OCI-LY1 (cell line): Measurements from ENCODE around the gene TMEM266.

Experiments
- EZH2 ChIP-seq: fragments of 200-600 bp; sonication (generic), shearing (Covaris generic); IDR thresholded peaks from 2 replicates; pipeline ENCODE4 v1.8.0; 2017; ENCODE audit warnings: borderline replicate concordance, mixed run types, mild to moderate bottlenecking, antibody characterized with exemption, low read length, moderate library complexity, mixed read lengths
- TF ChIP-seq, protein P1 (sequence below): fragments of 200-600 bp; sonication (generic), shearing (Covaris generic); IDR thresholded peaks from 2 replicates; pipeline ENCODE4 v1.5.1; 2017; ENCODE audit warnings: mild to moderate bottlenecking, antibody characterized with exemption, low read length, moderate library complexity, mixed read lengths

DNA sequence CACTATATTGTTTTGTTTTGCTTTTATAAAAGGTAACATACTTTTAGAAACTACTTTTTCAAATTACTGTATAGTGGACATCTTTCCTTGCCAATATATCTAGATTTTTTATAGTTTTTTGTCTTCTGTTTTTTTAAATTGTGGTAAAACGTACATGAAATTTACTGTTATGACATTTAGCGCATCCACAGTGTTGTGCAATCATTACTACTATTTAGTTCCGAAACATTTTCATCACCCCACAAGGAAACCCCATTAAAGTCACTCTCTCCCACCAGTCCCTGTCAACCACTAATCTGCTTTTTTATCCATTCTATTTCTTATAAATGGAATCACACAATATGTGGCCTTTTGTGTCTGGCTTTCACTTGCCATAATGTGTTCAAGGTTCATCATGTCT, 54.8 kb downstream of the TMEM266 start:
- TF ChIP-seq, protein P1, sequence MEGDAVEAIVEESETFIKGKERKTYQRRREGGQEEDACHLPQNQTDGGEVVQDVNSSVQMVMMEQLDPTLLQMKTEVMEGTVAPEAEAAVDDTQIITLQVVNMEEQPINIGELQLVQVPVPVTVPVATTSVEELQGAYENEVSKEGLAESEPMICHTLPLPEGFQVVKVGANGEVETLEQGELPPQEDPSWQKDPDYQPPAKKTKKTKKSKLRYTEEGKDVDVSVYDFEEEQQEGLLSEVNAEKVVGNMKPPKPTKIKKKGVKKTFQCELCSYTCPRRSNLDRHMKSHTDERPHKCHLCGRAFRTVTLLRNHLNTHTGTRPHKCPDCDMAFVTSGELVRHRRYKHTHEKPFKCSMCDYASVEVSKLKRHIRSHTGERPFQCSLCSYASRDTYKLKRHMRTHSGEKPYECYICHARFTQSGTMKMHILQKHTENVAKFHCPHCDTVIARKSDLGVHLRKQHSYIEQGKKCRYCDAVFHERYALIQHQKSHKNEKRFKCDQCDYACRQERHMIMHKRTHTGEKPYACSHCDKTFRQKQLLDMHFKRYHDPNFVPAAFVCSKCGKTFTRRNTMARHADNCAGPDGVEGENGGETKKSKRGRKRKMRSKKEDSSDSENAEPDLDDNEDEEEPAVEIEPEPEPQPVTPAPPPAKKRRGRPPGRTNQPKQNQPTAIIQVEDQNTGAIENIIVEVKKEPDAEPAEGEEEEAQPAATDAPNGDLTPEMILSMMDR: no peak
- no peak for TF ChIP-seq EZH2
